ENCODE results near the gene SPEN. TPM values are rescaled to one million over a fixed set of nuclear protein-coding genes. Genes with fewer than 3 reads are reported as not detected.
A peak's percentile ranks its signal among the peaks of the same experiment; 100 is the strongest.

SPEN gene
- total and polyA plus RNA-seq, 10 of the 15 experiments (the other 5 are each of a cell fraction or from before 2014, with no cell fraction given): 5.2 to 58.7 (median 20.1) TPM

- Histone ChIP-seq H3K9ac (ENCODE audit: control insufficient read depth, insufficient read depth, low read length) (no peak overlapping the region), H3K27me3 (replicated peaks in 1 of 2; ENCODE audit: control insufficient read depth in 2 of 2, insufficient read depth in 2 of 2, low read length in 1 of 2) (no peaks in the 10 kb centered on the region), H3K9me3 (replicated peaks; ENCODE audit: control insufficient read depth, insufficient read depth, low read length) (no peaks in the 10 kb centered on the region), H2AFZ (ENCODE audit: control insufficient read depth, low read depth, low read length) (no peak overlapping the region), H3K4me3 (no peak overlapping the region), H3K4me1 (ENCODE audit: control insufficient read depth, insufficient read depth, low read length) (peaks cover 33% of the 10 kb centered on the region), H4K20me1 (ENCODE audit: control insufficient read depth, insufficient read depth) (no peaks in the 10 kb centered on the region), H3K79me2 (ENCODE audit: control insufficient read depth, insufficient read depth, low read length) (peaks cover 17% of the 10 kb centered on the region), H3K4me2 (ENCODE audit: control insufficient read depth, insufficient read depth) (peak overlapping the region; percentile 72), H3K27ac (ENCODE audit: control insufficient read depth, insufficient read depth) (peak overlapping the region; percentile 72; the same call in 1 of the 2 replicates), H3K36me3 (ENCODE audit: control insufficient read depth in 2 of 2, insufficient read depth in 2 of 2, low read length in 1 of 2) (peaks cover 2 to 18% of the 10 kb centered on the region in 2 experiments; a peak in 3 of 4 replicates)
- TF ChIP-seq E2F4 (IDR thresholded peaks at IDR 0.05; ENCODE audit: low read depth, low read length): no peak
- TF ChIP-seq, protein P1, sequence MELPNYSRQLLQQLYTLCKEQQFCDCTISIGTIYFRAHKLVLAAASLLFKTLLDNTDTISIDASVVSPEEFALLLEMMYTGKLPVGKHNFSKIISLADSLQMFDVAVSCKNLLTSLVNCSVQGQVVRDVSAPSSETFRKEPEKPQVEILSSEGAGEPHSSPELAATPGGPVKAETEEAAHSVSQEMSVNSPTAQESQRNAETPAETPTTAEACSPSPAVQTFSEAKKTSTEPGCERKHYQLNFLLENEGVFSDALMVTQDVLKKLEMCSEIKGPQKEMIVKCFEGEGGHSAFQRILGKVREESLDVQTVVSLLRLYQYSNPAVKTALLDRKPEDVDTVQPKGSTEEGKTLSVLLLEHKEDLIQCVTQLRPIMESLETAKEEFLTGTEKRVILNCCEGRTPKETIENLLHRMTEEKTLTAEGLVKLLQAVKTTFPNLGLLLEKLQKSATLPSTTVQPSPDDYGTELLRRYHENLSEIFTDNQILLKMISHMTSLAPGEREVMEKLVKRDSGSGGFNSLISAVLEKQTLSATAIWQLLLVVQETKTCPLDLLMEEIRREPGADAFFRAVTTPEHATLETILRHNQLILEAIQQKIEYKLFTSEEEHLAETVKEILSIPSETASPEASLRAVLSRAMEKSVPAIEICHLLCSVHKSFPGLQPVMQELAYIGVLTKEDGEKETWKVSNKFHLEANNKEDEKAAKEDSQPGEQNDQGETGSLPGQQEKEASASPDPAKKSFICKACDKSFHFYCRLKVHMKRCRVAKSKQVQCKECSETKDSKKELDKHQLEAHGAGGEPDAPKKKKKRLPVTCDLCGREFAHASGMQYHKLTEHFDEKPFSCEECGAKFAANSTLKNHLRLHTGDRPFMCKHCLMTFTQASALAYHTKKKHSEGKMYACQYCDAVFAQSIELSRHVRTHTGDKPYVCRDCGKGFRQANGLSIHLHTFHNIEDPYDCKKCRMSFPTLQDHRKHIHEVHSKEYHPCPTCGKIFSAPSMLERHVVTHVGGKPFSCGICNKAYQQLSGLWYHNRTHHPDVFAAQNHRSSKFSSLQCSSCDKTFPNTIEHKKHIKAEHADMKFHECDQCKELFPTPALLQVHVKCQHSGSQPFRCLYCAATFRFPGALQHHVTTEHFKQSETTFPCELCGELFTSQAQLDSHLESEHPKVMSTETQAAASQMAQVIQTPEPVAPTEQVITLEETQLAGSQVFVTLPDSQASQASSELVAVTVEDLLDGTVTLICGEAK (IDR thresholded peaks at IDR 0.05; ENCODE audit: borderline replicate concordance): peak; percentile 86
- TF ChIP-seq RUNX3 (IDR thresholded peaks at IDR 0.05; ENCODE audit: low read length): peak; percentile 18; the same call in 1 of the 2 replicates
- intact Hi-C loops (cut with micrococcal nuclease; ENCODE audit: unreplicated experiment) (loop anchor here (2.0 to 10.0 kb wide), 2 partner anchors 65 to 101 kb away; no protein-coding TSS in a partner anchor), in situ Hi-C loops (cut with MboI) (no loop called here)
- no TSS peak for BruUV-seq (replicated peaks)
- FAIRE-seq: peak; percentile 61
- CTCF ChIA-PET: interaction anchor here (1.3 to 3.5 kb wide), 5 partner anchors 9 to 112 kb away, joined by 3 to 22 read pairs (median 5); no protein-coding TSS in a partner anchor
- 75% methylated on average over 4 of the region's 4 CpGs for WGBS (ENCODE audit: insufficient coverage, insufficient replicate concordance, low lambda C conversion rate, missing lambda C conversion rate)
- DNase-seq (ENCODE audit: low read depth, low spot score): no peak
- POLR2A ChIA-PET: interaction anchor here (0.9 to 1.1 kb wide), 2 partner anchors 77 to 100 kb away, joined by 3 read pairs; no protein-coding TSS in a partner anchor
- ATAC-seq: no peak
- SMC1A ChIA-PET (ENCODE audit: uncharacterized antibody, unreplicated experiment): interaction anchor here (0.6 to 1.6 kb wide), 4 partner anchors 9 to 319 kb away, joined by 3 to 10 read pairs (median 4); no protein-coding TSS in a partner anchor
- RAD21 ChIA-PET (ENCODE audit: unreplicated experiment): interaction anchor here (0.8 to 2.5 kb wide), 6 partner anchors 11 to 100 kb away, joined by 3 to 11 read pairs (median 5); partner anchors contain the start of gene ZBTB17
Observed at GRCh38 chr1:15915991-15916390, 68.5 kb downstream of the SPEN start.
